Measurements from ENCODE around the gene POLH.

DNA sequence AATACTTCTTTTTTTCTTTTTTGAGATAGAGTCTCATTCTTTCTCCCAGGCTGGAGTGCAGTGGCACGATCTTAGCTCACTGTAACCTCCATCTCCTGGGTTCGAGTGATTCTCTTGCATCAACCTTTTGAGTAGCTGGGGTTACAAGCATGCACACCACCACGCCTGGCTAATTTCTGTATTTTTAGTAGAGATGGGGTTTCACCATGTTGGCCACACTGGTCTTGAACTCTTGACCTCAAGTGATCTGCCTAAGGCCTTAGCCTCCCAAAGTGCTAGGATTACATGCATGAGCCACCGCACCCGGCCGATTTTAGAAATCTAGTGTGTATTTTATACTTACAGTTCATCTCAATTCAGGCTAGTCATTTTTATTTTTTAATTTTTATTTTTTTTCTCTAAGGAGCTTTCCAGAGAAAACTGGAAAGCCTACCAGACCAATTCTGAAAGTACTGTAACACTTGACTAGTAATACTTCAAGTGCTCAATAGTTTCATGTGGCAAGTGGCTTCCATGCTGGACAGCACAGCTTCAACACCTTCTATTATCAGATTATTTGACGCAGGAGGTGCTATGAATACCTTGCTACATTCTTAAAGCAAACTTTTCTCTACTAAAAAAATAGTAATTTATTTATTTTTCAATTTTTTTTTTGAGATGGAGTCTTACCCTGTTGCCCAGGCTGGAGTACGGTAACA, 34.1 kb upstream of the POLH start:
- TF ChIP-seq, protein P1, sequence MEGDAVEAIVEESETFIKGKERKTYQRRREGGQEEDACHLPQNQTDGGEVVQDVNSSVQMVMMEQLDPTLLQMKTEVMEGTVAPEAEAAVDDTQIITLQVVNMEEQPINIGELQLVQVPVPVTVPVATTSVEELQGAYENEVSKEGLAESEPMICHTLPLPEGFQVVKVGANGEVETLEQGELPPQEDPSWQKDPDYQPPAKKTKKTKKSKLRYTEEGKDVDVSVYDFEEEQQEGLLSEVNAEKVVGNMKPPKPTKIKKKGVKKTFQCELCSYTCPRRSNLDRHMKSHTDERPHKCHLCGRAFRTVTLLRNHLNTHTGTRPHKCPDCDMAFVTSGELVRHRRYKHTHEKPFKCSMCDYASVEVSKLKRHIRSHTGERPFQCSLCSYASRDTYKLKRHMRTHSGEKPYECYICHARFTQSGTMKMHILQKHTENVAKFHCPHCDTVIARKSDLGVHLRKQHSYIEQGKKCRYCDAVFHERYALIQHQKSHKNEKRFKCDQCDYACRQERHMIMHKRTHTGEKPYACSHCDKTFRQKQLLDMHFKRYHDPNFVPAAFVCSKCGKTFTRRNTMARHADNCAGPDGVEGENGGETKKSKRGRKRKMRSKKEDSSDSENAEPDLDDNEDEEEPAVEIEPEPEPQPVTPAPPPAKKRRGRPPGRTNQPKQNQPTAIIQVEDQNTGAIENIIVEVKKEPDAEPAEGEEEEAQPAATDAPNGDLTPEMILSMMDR (IDR thresholded peaks at IDR 0.05) = no peak
- no peak for TF ChIP-seq POLR2A (IDR thresholded peaks at IDR 0.05)

Measured in uterus (tissue), 2 donors.